Activated T-cell treated with anti-CD3 and anti-CD28 coated beads for 1 hour (primary cell): ENCODE measurements around the gene MBNL2.

ENCODE experiments used
- DNase-seq: peaks from one replicate; pipeline ENCODE4 v3.0.0-alpha.2; 2020; ENCODE audit warnings: low read depth

MBNL2 gene

GRCh38 chr13:97384371-97384770 lies 162.2 kb downstream of the MBNL2 start:
- DNase-seq, result no peak

- no peak for DNase-seq
Measured at GRCh38 chr13:97385146-97385545, 163.0 kb downstream of the MBNL2 start.

- DNase-seq, result no peak
Measured at GRCh38 chr13:97385854-97386253, 163.7 kb downstream of the MBNL2 start.

DNA sequence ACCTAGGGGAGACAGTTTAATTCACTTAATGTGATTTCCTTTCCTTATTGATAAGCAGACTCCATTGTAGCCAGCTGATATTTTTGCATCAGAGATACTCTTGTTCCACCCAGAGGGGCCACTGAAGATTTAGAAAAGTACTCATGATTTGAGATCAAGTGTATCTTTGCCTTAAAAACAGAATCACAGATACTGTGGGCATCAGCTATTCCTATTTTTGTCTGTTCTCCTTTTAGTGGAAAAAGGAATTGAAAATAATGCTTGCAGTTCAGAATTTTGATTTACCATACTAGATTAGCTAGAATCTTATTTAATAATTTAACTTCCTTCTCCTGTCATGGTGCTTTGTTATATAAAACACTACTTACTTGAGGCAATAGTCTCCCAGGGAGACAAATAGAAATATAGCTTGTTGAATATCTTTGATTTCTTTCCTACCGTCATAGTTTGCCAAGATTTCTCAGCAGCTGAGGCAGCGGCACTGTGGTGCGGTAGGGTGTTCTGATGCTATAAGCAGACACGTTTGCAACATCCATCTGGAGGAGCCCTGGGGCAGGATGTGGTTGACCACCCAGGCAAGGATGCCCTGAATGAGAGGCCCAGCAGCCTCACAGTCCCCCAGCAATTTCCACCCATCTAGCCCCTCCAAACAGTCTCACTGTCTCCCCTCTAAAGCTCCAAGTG lies 164.8 kb downstream of the MBNL2 start:
- no peak for DNase-seq

- no peak for DNase-seq
Measured at GRCh38 chr13:97387485-97387839, 165.3 kb downstream of the MBNL2 start.

DNA sequence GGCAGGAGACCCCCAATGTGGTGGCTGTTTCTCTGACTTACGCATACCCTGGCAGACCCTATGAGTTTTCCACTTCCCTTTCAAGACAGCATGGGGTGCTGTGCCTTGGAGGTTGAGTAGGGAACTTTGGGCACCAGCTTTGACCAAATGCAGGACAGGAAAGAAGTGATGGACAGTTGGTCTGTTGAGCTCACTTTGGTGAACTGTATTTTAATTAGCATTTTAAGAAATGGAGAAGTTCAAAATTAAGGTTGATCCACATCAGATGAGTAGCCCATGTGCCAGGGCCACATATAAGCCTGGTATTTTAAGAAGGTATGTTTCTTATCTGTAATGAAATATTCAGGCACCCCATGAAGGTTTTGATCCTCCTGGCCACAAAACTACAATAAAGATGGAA lies 165.8 kb downstream of the MBNL2 start:
- no peak for DNase-seq

GRCh38 chr13:97388373-97388772 lies 166.2 kb downstream of the MBNL2 start:
- no peak for DNase-seq

DNA sequence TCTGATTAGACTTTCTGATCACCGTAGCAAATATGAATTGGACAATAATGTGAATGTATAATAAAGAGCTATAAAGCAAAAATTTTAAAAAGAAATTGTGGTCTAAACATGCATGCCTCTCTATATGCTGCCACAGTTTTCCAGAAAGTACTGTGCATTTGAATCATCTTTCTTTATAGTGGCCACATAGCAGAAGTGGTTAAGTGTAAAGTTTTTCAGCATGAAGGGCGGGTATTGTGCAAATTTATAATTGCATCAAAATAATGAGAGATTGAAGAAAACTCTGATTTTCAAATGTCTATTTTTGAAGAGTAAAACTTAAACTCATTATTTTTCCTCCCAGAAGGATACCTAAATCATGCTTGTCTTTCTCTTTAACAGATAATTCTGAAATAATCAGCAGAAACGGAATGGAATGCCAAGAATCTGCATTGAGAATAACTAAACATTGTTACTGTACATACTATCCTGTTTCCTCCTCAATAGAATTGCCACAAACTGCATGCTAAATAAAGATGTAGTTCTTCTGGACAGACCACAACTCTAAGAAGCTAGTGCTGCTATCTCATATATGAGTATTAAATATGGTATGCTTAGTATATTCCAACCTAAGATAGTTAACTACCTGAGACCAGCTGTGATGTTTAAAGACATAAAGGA lies 168.9 kb downstream of the MBNL2 start:
- DNase-seq, result no peak

DNA sequence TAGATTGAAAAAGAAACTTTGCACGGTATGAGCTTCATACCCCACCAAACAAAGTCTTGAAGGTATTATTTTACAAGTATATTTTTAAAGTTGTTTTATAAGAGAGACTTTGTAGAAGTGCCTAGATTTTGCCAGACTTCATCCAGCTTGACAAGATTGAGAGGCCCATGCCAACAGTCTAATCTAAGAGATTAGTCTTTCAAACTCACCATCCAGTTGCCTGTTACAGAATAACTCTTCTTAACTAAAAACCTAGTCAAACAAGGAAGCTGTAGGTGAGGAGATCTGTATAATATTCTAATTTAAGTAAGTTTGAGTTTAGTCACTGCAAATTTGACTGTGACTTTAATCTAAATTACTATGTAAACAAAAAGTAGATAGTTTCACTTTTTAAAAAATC lies 169.9 kb downstream of the MBNL2 start:
- no peak for DNase-seq

- DNase-seq, result no peak
Measured at GRCh38 chr13:97394542-97394941, 172.4 kb downstream of the MBNL2 start.

DNA sequence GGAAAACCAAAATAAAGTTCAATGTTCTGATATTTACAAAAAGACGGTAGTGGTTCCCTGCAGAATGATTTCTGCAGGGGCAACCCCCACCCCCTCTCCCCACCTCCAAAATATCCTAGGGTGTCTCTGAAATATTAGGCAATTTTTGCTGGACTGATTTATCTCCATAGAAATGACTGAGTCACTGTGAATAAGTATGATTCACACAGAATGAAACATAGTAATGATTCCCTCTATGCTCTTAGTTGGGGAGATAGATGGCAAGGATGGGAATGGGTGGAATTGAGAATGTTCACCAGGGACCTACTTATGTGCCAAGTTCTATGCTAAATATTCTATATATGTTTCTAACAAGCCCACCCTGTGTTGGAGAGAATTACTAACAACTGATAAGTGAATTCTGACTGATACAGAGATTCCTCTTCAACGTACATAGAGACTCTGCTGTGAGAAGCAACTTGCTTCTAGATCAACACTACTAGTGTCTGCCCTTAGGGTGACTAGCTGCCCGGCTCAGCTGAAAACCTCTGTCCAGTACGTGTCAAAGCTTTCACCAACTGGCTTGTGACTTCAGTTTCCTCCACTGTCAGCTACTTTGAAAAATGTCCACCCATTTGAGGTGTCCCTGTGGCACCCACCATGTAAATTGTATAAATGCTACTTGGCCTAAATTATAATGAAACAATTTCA lies 173.5 kb downstream of the MBNL2 start:
- DNase-seq, result no peak

DNA sequence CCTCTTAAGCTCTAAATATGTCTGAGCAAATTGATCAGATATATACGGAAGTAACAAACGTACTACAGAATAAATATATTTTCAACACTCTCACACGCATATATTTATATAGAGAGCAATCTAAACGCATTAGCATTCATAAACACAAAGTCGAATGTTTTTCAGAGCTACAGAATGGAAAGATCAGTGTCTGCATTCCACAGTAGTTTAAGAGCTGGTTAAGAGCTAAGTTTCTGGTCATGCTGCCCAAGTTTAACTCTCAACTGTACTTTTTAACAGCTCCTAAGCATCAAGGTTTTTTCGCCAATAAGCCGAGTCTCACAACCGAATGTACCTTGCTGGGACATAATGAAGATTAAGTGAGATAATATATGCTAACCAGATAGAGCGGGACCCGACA lies 175.1 kb downstream of the MBNL2 start:
- DNase-seq, result no peak

DNA sequence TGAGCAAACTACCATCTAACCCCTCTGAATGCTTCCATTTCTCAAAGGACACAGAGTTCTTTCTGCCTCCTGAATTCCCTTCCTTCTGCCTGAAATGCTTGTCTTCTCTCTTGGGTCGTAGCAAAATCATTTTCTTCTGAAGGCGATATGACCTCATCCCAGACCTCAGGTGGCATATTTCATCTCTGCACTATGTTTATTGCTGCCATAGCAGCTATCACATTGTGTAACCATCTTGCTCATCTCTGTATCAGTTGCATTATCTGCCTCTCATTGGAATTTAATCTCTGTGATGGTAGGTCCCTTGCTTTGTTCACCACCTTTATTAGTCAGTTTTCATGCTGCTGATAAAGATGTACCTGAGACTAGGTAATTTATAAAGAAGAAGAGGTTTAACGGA lies 179.3 kb downstream of the MBNL2 start:
- DNase-seq, result no peak

DNA sequence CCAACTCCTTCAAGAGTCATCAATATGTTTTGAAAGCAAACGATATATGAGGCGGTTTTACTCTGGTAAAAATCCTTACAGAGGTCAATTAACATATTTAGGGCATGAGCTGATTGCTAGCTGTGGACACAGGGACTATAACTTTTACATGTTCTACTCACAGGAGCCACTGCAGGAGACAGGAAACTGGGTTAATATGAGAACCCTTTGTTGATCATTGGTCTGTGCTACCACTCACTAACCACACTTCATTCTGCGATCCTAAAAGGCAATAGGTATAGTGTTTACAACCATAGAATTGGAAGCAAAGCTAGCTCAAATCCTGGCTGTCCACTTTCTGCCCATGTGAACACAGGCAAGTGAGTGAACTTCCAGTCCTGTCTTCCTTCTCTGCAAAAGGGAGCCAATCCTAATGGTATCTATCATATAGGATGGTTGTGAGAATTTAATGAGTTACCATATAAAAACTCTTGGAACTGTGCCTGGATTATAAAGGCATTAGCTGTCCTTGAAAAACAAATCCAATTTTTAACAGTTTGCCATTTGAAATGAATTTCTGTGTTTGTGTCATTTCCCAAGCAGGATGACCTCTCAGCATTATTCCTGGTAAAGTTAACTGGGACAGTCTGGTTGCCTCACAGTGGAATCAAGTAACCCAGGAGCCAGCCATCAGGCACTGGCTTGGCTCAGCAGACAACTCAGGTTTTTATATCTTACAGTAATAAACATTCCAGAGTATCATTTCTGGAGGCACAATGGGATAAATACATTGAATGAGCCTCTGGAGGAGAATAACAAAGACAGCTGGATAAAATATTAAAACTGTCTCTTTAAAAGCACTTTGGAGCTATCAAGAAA lies 182.0 kb downstream of the MBNL2 start:
- DNase-seq, result no peak

GRCh38 chr13:97407540-97407939 lies 185.4 kb downstream of the MBNL2 start:
- DNase-seq, result no peak

- no peak for DNase-seq
Measured at GRCh38 chr13:97408938-97409337, 186.8 kb downstream of the MBNL2 start.

DNA sequence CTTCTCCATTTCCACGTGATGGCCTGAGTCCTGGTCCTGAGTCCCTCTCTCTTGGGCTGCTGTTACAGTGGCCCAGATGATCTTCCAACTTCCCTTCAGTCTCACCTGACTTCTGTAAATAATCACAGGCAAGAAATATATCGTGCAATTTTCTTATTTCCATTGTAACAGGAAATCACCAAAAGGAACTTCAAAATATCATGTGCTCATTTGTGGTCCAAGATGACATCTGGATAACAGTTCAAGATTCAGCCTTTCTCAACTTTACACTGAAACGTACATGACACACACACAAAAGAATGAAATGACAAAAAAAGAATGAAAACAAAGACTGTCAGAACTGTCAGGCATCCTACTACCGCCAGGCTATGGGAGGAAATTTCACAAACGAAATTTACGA lies 189.9 kb downstream of the MBNL2 start:
- DNase-seq, result no peak

- no peak for DNase-seq
Measured at GRCh38 chr13:97413694-97414093, 191.6 kb downstream of the MBNL2 start.

GRCh38 chr13:97414392-97414791 lies 192.3 kb downstream of the MBNL2 start:
- no peak for DNase-seq

DNA sequence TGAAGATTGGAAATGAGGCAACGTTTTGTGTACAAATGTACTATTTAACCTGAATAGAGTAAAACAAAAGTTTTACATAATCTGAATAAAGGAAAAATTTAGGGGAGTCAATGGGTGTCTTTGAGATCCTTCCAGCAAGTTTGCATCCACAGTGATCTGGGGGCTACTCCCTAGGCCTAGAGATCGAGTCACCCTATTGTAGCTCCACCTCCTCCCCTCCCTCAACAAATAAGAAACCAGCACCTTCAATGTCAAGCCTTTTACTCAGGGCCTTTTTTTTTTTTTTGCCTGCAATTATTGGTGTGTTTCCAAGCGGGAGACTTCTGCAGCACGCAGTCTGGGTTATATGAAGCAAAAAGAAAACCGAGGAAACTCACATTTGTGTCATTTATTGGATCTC lies 195.6 kb downstream of the MBNL2 start:
- DNase-seq, result no peak

DNA sequence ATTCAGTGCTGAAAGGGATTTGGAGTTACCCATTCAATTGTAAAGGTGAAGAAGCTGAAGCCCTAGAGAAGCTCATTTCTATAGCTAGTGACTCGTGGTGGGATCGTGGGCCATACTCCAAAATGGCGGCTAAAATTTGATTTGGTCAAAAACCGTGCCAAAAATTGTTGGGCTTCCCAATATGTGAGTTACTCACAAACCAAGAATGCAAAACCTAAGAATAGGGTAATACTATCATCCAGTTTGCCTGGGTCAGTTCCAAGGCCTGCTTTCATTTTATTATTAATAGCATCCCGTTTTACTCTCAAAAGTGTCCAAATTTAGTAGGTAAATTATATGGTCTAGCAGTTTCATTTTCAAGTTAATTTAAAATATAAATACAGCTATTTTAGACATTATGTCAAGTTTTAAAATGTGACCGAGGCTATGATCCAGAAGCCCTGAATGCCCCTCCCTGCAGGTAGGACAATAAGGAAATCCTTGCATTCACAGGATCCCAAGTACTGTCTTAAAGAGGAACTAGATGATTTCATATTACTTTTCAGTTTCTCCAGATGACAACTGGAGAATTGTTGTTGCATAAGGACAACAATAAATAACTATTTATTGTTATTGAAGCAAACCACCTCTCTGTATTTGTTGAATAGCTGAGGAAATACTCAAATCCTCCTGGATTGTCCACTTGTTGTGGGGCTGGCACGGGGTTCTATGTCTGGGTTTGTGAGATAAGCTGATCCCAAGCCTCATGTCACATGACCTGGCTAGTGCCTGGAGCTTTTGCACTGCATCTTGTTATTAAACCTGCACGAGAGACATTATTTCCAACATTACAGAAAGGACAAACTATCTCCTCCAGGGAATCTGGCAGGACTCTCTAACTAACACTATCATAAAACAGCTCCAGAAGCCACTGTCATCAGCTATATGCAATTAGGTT lies 200.3 kb downstream of the MBNL2 start:
- DNase-seq, result no peak
